HG03066 (cell line): Measurements from ENCODE around the gene SYTL3.
A peak's percentile ranks its signal among the peaks of the same experiment; 100 is the strongest.
"Not testable (repeated sequence)": the region's sequence is repeated elsewhere in the genome, so short reads cannot be mapped to it uniquely, and the experiment has no call there.

Source experiments
- ATAC-seq: cut with Tn5 transposase; IDR thresholded peaks from one replicate; pipeline ENCODE4 v1.9.1; 2021; ENCODE audit warnings: low read depth; ENCODE audit not compliant: unreplicated experiment

SYTL3 gene

GRCh38 chr6:158784505-158784904, 134.7 kb downstream of the SYTL3 start:
- ATAC-seq: no peak

GRCh38 chr6:158785036-158785435, 135.2 kb downstream of the SYTL3 start:
- ATAC-seq: no peak

GRCh38 chr6:158786645-158787304, 136.9 kb downstream of the SYTL3 start:
- no peak for ATAC-seq

- no peak for ATAC-seq
Observed at GRCh38 chr6:158787395-158787794, 137.5 kb downstream of the SYTL3 start.

- no peak for ATAC-seq
Observed at GRCh38 chr6:158789115-158789917, 139.5 kb downstream of the SYTL3 start.

- no peak for ATAC-seq
Observed at GRCh38 chr6:158791274-158791855, 141.5 kb downstream of the SYTL3 start.

- ATAC-seq: not testable (repeated sequence)
Observed at GRCh38 chr6:158792505-158792904, 142.7 kb downstream of the SYTL3 start.

GRCh38 chr6:158793432-158793831, 143.6 kb downstream of the SYTL3 start:
- ATAC-seq: peak; percentile 48

GRCh38 chr6:158795516-158795915, 145.7 kb downstream of the SYTL3 start:
- no peak for ATAC-seq

GRCh38 chr6:158796353-158796752, 146.5 kb downstream of the SYTL3 start:
- ATAC-seq: no peak

GRCh38 chr6:158797331-158798310, 147.8 kb downstream of the SYTL3 start:
- ATAC-seq: no peak

GRCh38 chr6:158798311-158798710, 148.5 kb downstream of the SYTL3 start:
- ATAC-seq: no peak

GRCh38 chr6:158799051-158799792, 149.4 kb downstream of the SYTL3 start:
- ATAC-seq: no peak

- no peak for ATAC-seq
Observed at GRCh38 chr6:158801655-158802294, 151.9 kb downstream of the SYTL3 start.

- ATAC-seq: peak; percentile 72
Observed at GRCh38 chr6:158803733-158804143, 153.9 kb downstream of the SYTL3 start.

- ATAC-seq: no peak
Observed at GRCh38 chr6:158804207-158804606, 154.4 kb downstream of the SYTL3 start.

- ATAC-seq: no peak
Observed at GRCh38 chr6:158805698-158806377, 156.0 kb downstream of the SYTL3 start.

- no peak for ATAC-seq
Observed at GRCh38 chr6:158807515-158808441, 157.9 kb downstream of the SYTL3 start.
